Measurements from ENCODE around the gene OR6Q1.

Gene OR6Q1

GRCh38 chr11:58058276-58059006 lies 27.7 kb downstream of the OR6Q1 start:
- no peak for DNase-seq

GRCh38 chr11:58059007-58059350 lies 28.2 kb downstream of the OR6Q1 start:
- no peak for DNase-seq

- DNase-seq: no peak
Observed at GRCh38 chr11:58060535-58060934, 29.8 kb downstream of the OR6Q1 start.

- no peak for DNase-seq
Observed at GRCh38 chr11:58060939-58061672, 30.4 kb downstream of the OR6Q1 start.

GRCh38 chr11:58061813-58062212 lies 31.1 kb downstream of the OR6Q1 start:
- DNase-seq: no peak

- no peak for DNase-seq
Observed at GRCh38 chr11:58067685-58068084, 36.9 kb downstream of the OR6Q1 start.

- DNase-seq: no peak
Observed at GRCh38 chr11:58068655-58069054, 37.9 kb downstream of the OR6Q1 start.

GRCh38 chr11:58070585-58070984 lies 39.8 kb downstream of the OR6Q1 start:
- no peak for DNase-seq

GRCh38 chr11:58075781-58076180 lies 45.0 kb downstream of the OR6Q1 start:
- DNase-seq: no peak

Measured in CD4-positive, alpha-beta T cell treated with Interleukin-12 subunit alpha and Interleukin-12 subunit beta, for 1 hour (primary cell).